Upper lobe of left lung (tissue), 6 donors: ENCODE data around the gene PTPRM. TPM values are rescaled to one million over a fixed set of nuclear protein-coding genes. Genes with fewer than 3 reads are reported as not detected.

Source experiments
- ATAC-seq, 2 donors: fragments of 200-7000 bp; cut with Tn5 transposase; one replicate each; pipeline ENCODE4 v1.9.1; 2022; ENCODE audit warnings: mild to moderate bottlenecking in 2 of 2, moderate library complexity in 2 of 2; ENCODE audit not compliant: low FRiP score in 2 of 2
- DNase-seq, 2 donors: peaks; one replicate each; pipeline ENCODE4 v3.0.0-alpha.2; 2019 to 2020
- H3K27ac ChIP-seq, 4 donors: fragments of 200-600 bp; sonication (generic); one replicate each; pipeline ENCODE4 v1.5.1; 2016 to 2019
- H3K27me3 ChIP-seq, 4 donors: fragments of 200-600 bp; sonication (generic); one replicate each; pipeline ENCODE4 v1.5.1; 2017 to 2019
- H3K36me3 ChIP-seq, 4 donors: fragments of 200-600 bp; sonication (generic); one replicate each; pipeline ENCODE4 v1.5.1; 2016 to 2019
- H3K4me1 ChIP-seq, 4 donors: fragments of 200-600 bp; sonication (generic); one replicate each; pipeline ENCODE4 v1.5.1; 2018 to 2019
- H3K4me3 ChIP-seq, 4 donors: fragments of 200-600 bp; sonication (generic); one replicate each; pipeline ENCODE4 v1.5.1; 2017 to 2019; ENCODE audit warnings: mild to moderate bottlenecking in 2 of 4, moderate library complexity in 1 of 4
- H3K9me3 ChIP-seq, 4 donors: fragments of 200-600 bp; sonication (generic); one replicate each; pipeline ENCODE4 v1.5.1; 2018 to 2019
- CTCF ChIP-seq, 6 experiments: fragments of 450-650 bp in 4 of 6; fragments of 200-600 bp in 2 of 6; sonication (generic) in 2 of 6; IDR thresholded peaks; one replicate each; pipeline ENCODE4 v1.5.1; 2016 to 2019; ENCODE audit warnings: antibody characterized with exemption in 6 of 6
- EP300 ChIP-seq, 4 donors: sonication (generic); formaldehyde crosslinking; IDR thresholded peaks; one replicate each; pipeline ENCODE4 v1.5.1; 2017; ENCODE audit warnings: antibody characterized with exemption in 4 of 4, control low read depth in 2 of 4
- POLR2A ChIP-seq, 4 donors: fragments of 450-650 bp; IDR thresholded peaks; one replicate each; pipeline ENCODE4 v1.5.1; 2016 to 2017; ENCODE audit warnings: antibody characterized with exemption in 4 of 4, mild to moderate bottlenecking in 2 of 4
- POLR2AphosphoS5 ChIP-seq, 2 donors: sonication (generic); formaldehyde crosslinking; IDR thresholded peaks; one replicate each; pipeline ENCODE4 v1.5.1; 2017; ENCODE audit warnings: antibody characterized with exemption in 2 of 2
- WGBS, 2 donors: methylation state at CpG; one replicate each; pipeline ENCODE4 v1.1.5; 2017 to 2018; 5-methylcytosine and 5-hydroxymethylcytosine counted together
- total RNA-seq, 6 donors: library from RNA; depleted of rRNA in 4 of 6; stranded (reverse); fragments of >200 nt in 4 of 6; gene quantifications; one replicate each; pipeline versions ENCODE4 v1.1.0 to v1.2.1, GENCODE V29; 2016 to 2021
- donor health status: DM: no; HTN: no; CAD: no; lungs with moderate emphysema.
- donor health status: DM: no; HTN: yes; CAD: no; lungs with severe emphysema.

Gene PTPRM
- total RNA-seq, 6 donors from 2014 or later, result 82.0 to 201 (median 154) TPM

GRCh38 chr18:8424917-8425725 lies 858.0 kb downstream of the PTPRM start:
- H3K9me3 ChIP-seq, result no peaks in the 10 kb centered on the region
- ATAC-seq (no peak), DNase-seq (no peak)
- H3K27me3 ChIP-seq, result no peaks in the 10 kb centered on the region
- 73 to 77% methylated on average over 12 to 13 of the region's 13 CpGs for WGBS, 2 donors
- H3K4me3 ChIP-seq, result no peak overlapping the region
- no peak overlapping the region for H3K27ac ChIP-seq
- TF ChIP-seq CTCF (IDR thresholded peaks at IDR 0.05) (no peak), POLR2A (IDR thresholded peaks at IDR 0.05) (no peak), EP300 (IDR thresholded peaks at IDR 0.05) (no peak), POLR2AphosphoS5 (IDR thresholded peaks at IDR 0.05) (no peak)
- no peaks in the 10 kb centered on the region for H3K4me1 ChIP-seq
- H3K36me3 ChIP-seq, result no peaks in the 10 kb centered on the region

GRCh38 chr18:8426401-8426800 lies 859.3 kb downstream of the PTPRM start:
- DNase-seq, result peak in 1 of 2 donors; percentile 74
- WGBS, 2 donors, result 90 to 95% methylated on average over 7 to 12 of the region's 13 CpGs
- TF ChIP-seq POLR2AphosphoS5 (IDR thresholded peaks at IDR 0.05) (no peak), CTCF (IDR thresholded peaks at IDR 0.05) (peak in 1 of 6 experiments; percentile 7), EP300 (IDR thresholded peaks at IDR 0.05) (no peak), POLR2A (IDR thresholded peaks at IDR 0.05) (no peak)

GRCh38 chr18:8427339-8427738 lies 860.2 kb downstream of the PTPRM start:
- Histone ChIP-seq H3K9me3 (no peaks in the 10 kb centered on the region), H3K4me3 (no peak overlapping the region), H3K27ac (no peak overlapping the region), H3K36me3 (no peaks in the 10 kb centered on the region), H3K4me1 (no peaks in the 10 kb centered on the region), H3K27me3 (no peaks in the 10 kb centered on the region)
- 95 to 100% methylated on average over 1 of the region's 1 CpG for WGBS, 2 donors
- TF ChIP-seq CTCF (IDR thresholded peaks at IDR 0.05), result no peak
- no peak for TF ChIP-seq POLR2AphosphoS5 (IDR thresholded peaks at IDR 0.05)
- TF ChIP-seq EP300 (IDR thresholded peaks at IDR 0.05), result no peak
- TF ChIP-seq POLR2A (IDR thresholded peaks at IDR 0.05), result no peak
- DNase-seq (no peak), ATAC-seq (no peak)

More at GRCh38 chr18:8426401-8426800, 859.3 kb downstream of the PTPRM start:
- Histone ChIP-seq H3K9me3 (no peaks in the 10 kb centered on the region), H3K27me3 (no peaks in the 10 kb centered on the region), H3K4me3 (no peak overlapping the region), H3K27ac (no peak overlapping the region), H3K36me3 (no peaks in the 10 kb centered on the region), H3K4me1 (no peaks in the 10 kb centered on the region)
- ATAC-seq, result no peak

GRCh38 chr18:8428951-8429350 lies 861.8 kb downstream of the PTPRM start:
- Histone ChIP-seq H3K4me3 (no peak overlapping the region), H3K9me3 (no peaks in the 10 kb centered on the region), H3K4me1 (no peaks in the 10 kb centered on the region), H3K36me3 (no peaks in the 10 kb centered on the region), H3K27ac (no peak overlapping the region), H3K27me3 (no peaks in the 10 kb centered on the region)
- ATAC-seq (no peak), DNase-seq (no peak)
- no peak for TF ChIP-seq POLR2A (IDR thresholded peaks at IDR 0.05)
- TF ChIP-seq CTCF (IDR thresholded peaks at IDR 0.05), result no peak
- no peak for TF ChIP-seq EP300 (IDR thresholded peaks at IDR 0.05)
- TF ChIP-seq POLR2AphosphoS5 (IDR thresholded peaks at IDR 0.05), result no peak
- WGBS, 2 donors, result 64 to 80% methylated on average over 4 to 6 of the region's 6 CpGs

GRCh38 chr18:8431036-8431435 lies 863.9 kb downstream of the PTPRM start:
- no peak overlapping the region for H3K27ac ChIP-seq
- TF ChIP-seq CTCF (IDR thresholded peaks at IDR 0.05) (no peak), EP300 (IDR thresholded peaks at IDR 0.05) (no peak), POLR2AphosphoS5 (IDR thresholded peaks at IDR 0.05) (no peak), POLR2A (IDR thresholded peaks at IDR 0.05) (no peak)

More at GRCh38 chr18:8431036-8431435, 863.9 kb downstream of the PTPRM start:
- DNase-seq (no peak), ATAC-seq (no peak)
- H3K9me3 ChIP-seq, result no peaks in the 10 kb centered on the region
- 75 to 76% methylated on average over 3 to 4 of the region's 4 CpGs for WGBS, 2 donors
- H3K4me3 ChIP-seq, result no peak overlapping the region
- H3K27me3 ChIP-seq, result no peaks in the 10 kb centered on the region
- H3K4me1 ChIP-seq, result no peaks in the 10 kb centered on the region
- H3K36me3 ChIP-seq, result no peaks in the 10 kb centered on the region
